BLaER1 treated with 17β-estradiol and CSF1 and Interleukin-3, amounts not matched to agents 10 nM and 100 nM (cell line): Measurements from ENCODE around the gene SMAD3.

Source experiments
- H3K27ac ChIP-seq, 11 experiments: shearing (Covaris generic); formaldehyde crosslinking; 2 replicates each; pipeline ENCODE4 v1.8.1; 2022
- H3K27me3 ChIP-seq, 11 experiments: shearing (Covaris generic); formaldehyde crosslinking; 2 replicates each; pipeline ENCODE4 v1.8.1; 2022
- H3K36me3 ChIP-seq, 11 experiments: shearing (Covaris generic); formaldehyde crosslinking; 2 replicates each; pipeline ENCODE4 v1.8.1; 2022
- H3K4me1 ChIP-seq, 10 experiments: shearing (Covaris generic); formaldehyde crosslinking; 2 replicates each; pipeline ENCODE4 v1.8.1; 2022
- H3K4me2 ChIP-seq, 11 experiments: shearing (Covaris generic); formaldehyde crosslinking; 2 replicates each; pipeline ENCODE4 v1.8.1; 2022
- H3K4me3 ChIP-seq, 10 experiments: shearing (Covaris generic); formaldehyde crosslinking; 2 replicates each; pipeline ENCODE4 v1.8.1; 2022
- H3K9ac ChIP-seq, 11 experiments: shearing (Covaris generic); formaldehyde crosslinking; 2 replicates each; pipeline ENCODE4 v1.8.1; 2022
- H3K9me3 ChIP-seq, 11 experiments: shearing (Covaris generic); formaldehyde crosslinking; replicated peaks in 1 of 11; 2 replicates each; pipeline ENCODE4 v1.8.1; 2022
- H4K20me1 ChIP-seq, 11 experiments: shearing (Covaris generic); formaldehyde crosslinking; 2 replicates each; pipeline ENCODE4 v1.8.1; 2022
- Cebpa-rat ChIP-seq, 11 experiments: shearing (Covaris generic); IDR thresholded peaks; 2 replicates each; pipeline ENCODE4 v1.8.1; 2022

Gene SMAD3

GRCh38 chr15:67179411-67179995, 114.1 kb downstream of the SMAD3 start:
- H3K4me3 ChIP-seq = no peak overlapping the region
- no peaks in the 10 kb centered on the region for H3K9me3 ChIP-seq
- peak overlapping the region in 8 of 11 experiments; percentile 4 to 88 (median 56); a peak in 10 of 22 replicates for H3K27ac ChIP-seq
- H3K36me3 ChIP-seq = peaks cover 85 to 98% (median 96%) of the 10 kb centered on the region in 11 experiments
- TF ChIP-seq Cebpa-rat (IDR thresholded peaks at IDR 0.05) = no peak
- H3K4me1 ChIP-seq = peaks cover 33 to 74% (median 57%) of the 10 kb centered on the region in 10 experiments
- peaks cover 3 to 93% (median 65%) of the 10 kb centered on the region in 11 experiments; a peak in 18 of 22 replicates for H4K20me1 ChIP-seq
- no peak overlapping the region for H3K9ac ChIP-seq
- no peak overlapping the region for H3K4me2 ChIP-seq
- H3K27me3 ChIP-seq = no peaks in the 10 kb centered on the region

- Histone ChIP-seq H3K36me3 (peaks cover 85 to 98% (median 96%) of the 10 kb centered on the region in 11 experiments), H3K4me2 (no peak overlapping the region), H3K4me3 (no peak overlapping the region), H3K27ac (peak overlapping the region in 9 of 11 experiments; percentile 4 to 88 (median 31); a peak in 10 of 22 replicates), H3K27me3 (no peaks in the 10 kb centered on the region), H3K9ac (no peak overlapping the region), H3K4me1 (peaks cover 38 to 74% (median 57%) of the 10 kb centered on the region in 10 experiments), H4K20me1 (peaks cover 3 to 93% (median 65%) of the 10 kb centered on the region in 11 experiments; a peak in 18 of 22 replicates), H3K9me3 (no peaks in the 10 kb centered on the region)
- TF ChIP-seq Cebpa-rat (IDR thresholded peaks at IDR 0.05) = no peak
Observed at GRCh38 chr15:67180035-67180434, 114.6 kb downstream of the SMAD3 start.

DNA sequence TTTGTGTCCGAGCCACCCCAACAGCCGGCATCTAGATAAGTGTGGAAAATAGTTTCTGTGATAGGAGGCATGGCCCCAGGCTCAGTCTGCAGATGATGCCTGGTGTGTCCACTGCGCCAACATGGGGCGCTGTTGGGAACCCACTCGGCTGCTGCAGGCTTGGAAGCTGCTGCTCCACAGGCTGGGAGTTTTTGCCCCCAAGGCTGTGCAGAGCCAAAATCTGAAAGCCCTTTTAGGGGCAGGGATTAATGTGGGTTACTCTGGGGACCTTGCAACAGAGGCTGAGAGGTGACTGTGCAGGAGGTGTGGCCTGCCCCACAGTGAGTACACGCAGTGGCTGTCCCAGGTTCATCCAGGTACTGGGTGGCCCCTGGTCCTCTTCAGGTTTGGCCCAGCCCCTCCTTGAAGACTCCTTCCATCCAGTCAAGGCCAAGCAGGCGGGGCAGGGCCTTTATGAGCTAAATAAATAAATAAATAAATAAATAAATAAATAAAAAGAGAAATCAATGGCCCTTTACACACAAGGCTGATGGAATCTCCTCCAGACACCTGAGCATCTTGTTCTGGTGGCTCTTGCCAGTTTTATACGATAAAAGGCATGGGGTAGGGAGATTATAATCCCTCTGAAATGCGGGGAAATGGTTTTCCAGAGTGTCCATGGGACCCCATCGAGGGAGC, 115.3 kb downstream of the SMAD3 start:
- no peak overlapping the region for H3K4me3 ChIP-seq
- peaks cover 39 to 74% (median 57%) of the 10 kb centered on the region in 10 experiments for H3K4me1 ChIP-seq
- no peaks in the 10 kb centered on the region for H3K27me3 ChIP-seq
- H3K9ac ChIP-seq = no peak overlapping the region
- no peak for TF ChIP-seq Cebpa-rat (IDR thresholded peaks at IDR 0.05)
- H4K20me1 ChIP-seq = peaks cover 1 to 93% (median 65%) of the 10 kb centered on the region in 11 experiments; a peak in 19 of 22 replicates
- H3K9me3 ChIP-seq = no peaks in the 10 kb centered on the region
- peak overlapping the region in 4 of 11 experiments; percentile 6 to 88 (median 48); a peak in 5 of 22 replicates for H3K27ac ChIP-seq
- H3K36me3 ChIP-seq = peaks cover 88 to 98% (median 96%) of the 10 kb centered on the region in 11 experiments
- no peak overlapping the region for H3K4me2 ChIP-seq

DNA sequence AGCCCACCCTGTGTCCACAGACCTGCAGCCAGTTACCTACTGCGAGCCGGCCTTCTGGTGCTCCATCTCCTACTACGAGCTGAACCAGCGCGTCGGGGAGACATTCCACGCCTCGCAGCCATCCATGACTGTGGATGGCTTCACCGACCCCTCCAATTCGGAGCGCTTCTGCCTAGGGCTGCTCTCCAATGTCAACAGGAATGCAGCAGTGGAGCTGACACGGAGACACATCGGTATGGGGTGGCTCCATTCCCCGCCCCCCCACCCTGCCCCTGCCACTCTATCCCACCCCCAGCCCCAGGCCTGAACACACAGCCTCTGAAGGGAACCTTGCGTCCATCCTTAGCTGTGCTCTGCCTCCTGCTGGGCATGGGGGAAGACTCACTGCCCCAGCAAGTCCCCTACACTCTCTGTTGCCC, 115.8 kb downstream of the SMAD3 start:
- Histone ChIP-seq H3K4me2 (no peak overlapping the region), H3K27ac (no peak overlapping the region), H3K9me3 (no peaks in the 10 kb centered on the region), H3K4me3 (no peak overlapping the region), H3K4me1 (peaks cover 39 to 74% (median 56%) of the 10 kb centered on the region in 10 experiments), H3K27me3 (no peaks in the 10 kb centered on the region), H4K20me1 (peaks cover 0 to 93% (median 65%) of the 10 kb centered on the region in 11 experiments; a peak in 19 of 22 replicates), H3K9ac (no peak overlapping the region), H3K36me3 (peaks cover 87 to 98% (median 96%) of the 10 kb centered on the region in 11 experiments)
- no peak for TF ChIP-seq Cebpa-rat (IDR thresholded peaks at IDR 0.05)

- Histone ChIP-seq H3K9me3 (no peaks in the 10 kb centered on the region), H4K20me1 (peaks cover 0 to 90% (median 67%) of the 10 kb centered on the region in 11 experiments; a peak in 19 of 22 replicates), H3K4me2 (peak overlapping the region in 4 of 11 experiments; percentile 9 to 58 (median 35); a peak in 4 of 22 replicates), H3K4me3 (no peak overlapping the region), H3K27ac (peak overlapping the region in 2 of 11 experiments; percentile 40 to 61; a peak in 1 of 22 replicates), H3K4me1 (peaks cover 27 to 55% (median 35%) of the 10 kb centered on the region in 10 experiments), H3K9ac (0 out of 22 replicates have a peak overlapping the region, but pooled peaks of 1 of the 11 experiments have one; percentile 28), H3K36me3 (peaks cover 92 to 98% (median 96%) of the 10 kb centered on the region in 11 experiments), H3K27me3 (no peaks in the 10 kb centered on the region)
- TF ChIP-seq Cebpa-rat (IDR thresholded peaks at IDR 0.05) = no peak
Observed at GRCh38 chr15:67183443-67184169, 118.2 kb downstream of the SMAD3 start.

DNA sequence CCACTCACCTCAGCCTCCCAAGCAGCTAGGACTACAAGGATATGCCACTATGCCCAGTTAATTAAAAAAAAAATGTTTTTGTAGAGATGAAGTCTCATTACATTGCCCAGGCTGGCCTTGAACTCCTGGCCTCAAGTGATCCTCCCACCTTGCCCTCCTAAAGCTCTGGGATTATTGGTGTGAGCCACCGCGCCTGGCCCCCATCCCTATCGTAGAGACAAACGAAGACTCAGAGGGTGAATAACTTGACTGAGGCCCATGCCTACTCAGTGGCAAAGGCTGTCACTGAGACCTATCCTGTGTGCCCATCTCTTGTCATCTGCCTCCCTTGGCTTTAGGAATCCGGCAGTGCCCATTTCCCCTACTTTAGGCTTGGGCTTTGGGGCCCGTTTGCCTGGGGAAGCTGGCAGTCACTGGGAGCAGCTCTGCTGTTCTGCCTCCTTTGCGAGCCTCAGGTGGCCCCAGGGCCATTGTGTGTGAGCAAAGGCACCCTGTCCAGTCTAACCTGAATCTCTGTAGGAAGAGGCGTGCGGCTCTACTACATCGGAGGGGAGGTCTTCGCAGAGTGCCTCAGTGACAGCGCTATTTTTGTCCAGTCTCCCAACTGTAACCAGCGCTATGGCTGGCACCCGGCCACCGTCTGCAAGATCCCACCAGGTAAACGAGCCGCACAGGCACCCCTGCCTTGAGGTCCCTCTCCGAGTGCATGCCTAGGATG, 119.0 kb downstream of the SMAD3 start:
- Histone ChIP-seq H3K4me1 (peaks cover 27 to 48% (median 33%) of the 10 kb centered on the region in 10 experiments), H4K20me1 (peaks cover 0 to 90% (median 71%) of the 10 kb centered on the region in 11 experiments; a peak in 19 of 22 replicates), H3K9ac (no peak overlapping the region), H3K4me3 (no peak overlapping the region), H3K36me3 (peaks cover 92 to 98% (median 96%) of the 10 kb centered on the region in 11 experiments), H3K9me3 (no peaks in the 10 kb centered on the region), H3K4me2 (peak overlapping the region; percentile 13 to 73 (median 41); a peak in 17 of 22 replicates), H3K27ac (peak overlapping the region in 4 of 11 experiments; percentile 3 to 61 (median 29); a peak in 5 of 22 replicates), H3K27me3 (no peaks in the 10 kb centered on the region)
- no peak for TF ChIP-seq Cebpa-rat (IDR thresholded peaks at IDR 0.05)

DNA sequence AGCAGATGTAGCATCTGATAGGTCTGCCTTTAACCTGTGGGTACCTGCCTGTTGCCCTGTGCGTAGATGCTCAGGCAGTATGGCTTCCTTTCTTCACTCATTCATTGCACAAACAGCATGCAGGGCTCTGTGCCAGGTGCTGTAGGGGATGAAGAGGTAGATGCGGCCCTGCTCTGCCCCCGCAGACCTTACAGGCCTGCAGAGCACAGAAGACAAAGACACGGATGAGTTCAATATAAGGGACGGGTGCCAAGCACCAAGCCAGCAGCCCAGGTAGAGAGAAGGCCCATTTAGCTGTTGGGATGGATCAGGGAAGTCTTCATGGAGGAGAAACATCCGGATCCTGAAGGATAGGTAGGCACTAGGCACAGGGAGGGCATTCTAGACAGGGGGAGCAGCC, 119.6 kb downstream of the SMAD3 start:
- Histone ChIP-seq H3K9me3 (no peaks in the 10 kb centered on the region), H3K9ac (peak overlapping the region in 2 of 11 experiments; percentile 27; a peak in 3 of 22 replicates), H3K27me3 (no peaks in the 10 kb centered on the region), H3K4me3 (no peak overlapping the region), H3K27ac (peak overlapping the region in 9 of 11 experiments; percentile 4 to 61 (median 39); a peak in 12 of 22 replicates), H4K20me1 (peaks cover 0 to 90% (median 68%) of the 10 kb centered on the region in 11 experiments; a peak in 18 of 22 replicates), H3K4me1 (peaks cover 27 to 42% (median 33%) of the 10 kb centered on the region in 10 experiments), H3K36me3 (peaks cover 92 to 98% (median 96%) of the 10 kb centered on the region in 11 experiments), H3K4me2 (peak overlapping the region; percentile 16 to 73 (median 41); a peak in 18 of 22 replicates)
- TF ChIP-seq Cebpa-rat (IDR thresholded peaks at IDR 0.05) = no peak
